ENCODE measurements around the gene DLX2. TPM values are rescaled to one million over a fixed set of nuclear protein-coding genes. Genes with fewer than 3 reads are reported as not detected.

DLX2 gene
- total RNA-seq, 2 donors from 2014 or later = not detected

GRCh38 chr2:172080641-172081220 is 22.0 kb downstream of the DLX2 start:
- no peak overlapping the region for H3K4me3 ChIP-seq
- peaks cover 27% of the 10 kb centered on the region for H3K4me1 ChIP-seq
- whole genome bisulfite sequencing, 2 donors = 14 to 38% methylated on average over 20 to 25 of the region's 25 CpGs
- intact Hi-C loops (cut with DNase I) = no loop called here
- no peak for DNase-seq
- TF ChIP-seq CTCF (IDR thresholded peaks at IDR 0.05) (no peak), POLR2A (IDR thresholded peaks at IDR 0.05) (no peak)
- H3K27ac ChIP-seq = no peak overlapping the region
- H3K9me3 ChIP-seq = no peaks in the 10 kb centered on the region
- peaks cover 0 to 46% of the 10 kb centered on the region in 2 donors for H3K27me3 ChIP-seq
- ATAC-seq = no peak
- no peaks in the 10 kb centered on the region for H3K36me3 ChIP-seq (replicated peaks in 1 of 2; ENCODE audit: insufficient read depth in 1 of 2, low read depth in 2 of 2)

- 36 to 49% methylated on average over 38 of the region's 38 CpGs for WGBS, 2 donors
- no peak overlapping the region for H3K4me3 ChIP-seq
- TF ChIP-seq CTCF (IDR thresholded peaks at IDR 0.05) (no peak), POLR2A (IDR thresholded peaks at IDR 0.05) (no peak)
- H3K9me3 ChIP-seq = no peaks in the 10 kb centered on the region
- DNase-seq (no peak), ATAC-seq (no peak)
- H3K27me3 ChIP-seq = peaks cover 0 to 41% of the 10 kb centered on the region in 2 donors
- peaks cover 20% of the 10 kb centered on the region for H3K4me1 ChIP-seq
- H3K27ac ChIP-seq = no peak overlapping the region
- no peaks in the 10 kb centered on the region for H3K36me3 ChIP-seq (replicated peaks in 1 of 2; ENCODE audit: insufficient read depth in 1 of 2, low read depth in 2 of 2)
- intact Hi-C loops (cut with DNase I) = no loop called here
Observed at GRCh38 chr2:172079838-172080640, 22.7 kb downstream of the DLX2 start.

GRCh38 chr2:172079416-172079815 is 23.3 kb downstream of the DLX2 start:
- WGBS, 2 donors = 85% methylated on average over 5 of the region's 5 CpGs
- H3K4me3 ChIP-seq = no peak overlapping the region
- H3K36me3 ChIP-seq (replicated peaks in 1 of 2; ENCODE audit: insufficient read depth in 1 of 2, low read depth in 2 of 2) = no peaks in the 10 kb centered on the region
- TF ChIP-seq CTCF (IDR thresholded peaks at IDR 0.05) (no peak), POLR2A (IDR thresholded peaks at IDR 0.05) (no peak)
- intact Hi-C loops (cut with DNase I) = no loop called here
- DNase-seq (no peak), ATAC-seq (no peak)
- peaks cover 0 to 34% of the 10 kb centered on the region in 2 donors for H3K27me3 ChIP-seq
- H3K27ac ChIP-seq = no peak overlapping the region
- no peaks in the 10 kb centered on the region for H3K9me3 ChIP-seq
- H3K4me1 ChIP-seq = peaks cover 14% of the 10 kb centered on the region

- Histone ChIP-seq H3K4me3 (no peak overlapping the region), H3K27ac (no peak overlapping the region), H3K9me3 (no peaks in the 10 kb centered on the region), H3K4me1 (no peaks in the 10 kb centered on the region), H3K27me3 (no peaks in the 10 kb centered on the region), H3K36me3 (replicated peaks in 1 of 2; ENCODE audit: insufficient read depth in 1 of 2, low read depth in 2 of 2) (no peaks in the 10 kb centered on the region)
- DNase-seq = no peak
- intact Hi-C loops (cut with DNase I) = no loop called here
- WGBS, 2 donors = 97 to 100% methylated on average over 1 of the region's 1 CpG
- ATAC-seq = no peak
- TF ChIP-seq POLR2A (IDR thresholded peaks at IDR 0.05) (no peak), CTCF (IDR thresholded peaks at IDR 0.05) (no peak)
Observed at GRCh38 chr2:172074254-172074653, 28.4 kb downstream of the DLX2 start.
